ENCODE results near the gene CHST15.

Gene CHST15

DNA sequence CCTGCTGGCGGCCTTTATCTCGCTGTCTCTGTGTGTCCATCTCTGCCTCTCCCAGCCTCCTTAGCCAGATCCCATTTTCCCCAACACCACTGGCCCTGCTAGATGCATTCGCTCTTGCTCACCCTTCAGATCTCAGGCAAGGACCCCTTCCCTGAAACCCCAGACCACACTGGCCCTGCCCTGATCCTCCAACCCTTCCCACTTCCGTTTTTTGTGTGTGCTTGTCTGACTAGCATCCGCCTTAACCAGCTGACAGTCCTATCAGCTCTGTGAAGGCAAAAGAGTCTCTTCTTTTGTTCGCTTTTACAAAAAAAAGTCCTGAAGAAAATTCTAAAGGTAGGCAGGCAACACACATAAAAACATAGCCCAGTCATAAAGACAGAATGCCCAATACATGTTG, 28.7 kb downstream of the CHST15 start:
- no peak for DNase-seq (ENCODE audit: low spot score)

DNA sequence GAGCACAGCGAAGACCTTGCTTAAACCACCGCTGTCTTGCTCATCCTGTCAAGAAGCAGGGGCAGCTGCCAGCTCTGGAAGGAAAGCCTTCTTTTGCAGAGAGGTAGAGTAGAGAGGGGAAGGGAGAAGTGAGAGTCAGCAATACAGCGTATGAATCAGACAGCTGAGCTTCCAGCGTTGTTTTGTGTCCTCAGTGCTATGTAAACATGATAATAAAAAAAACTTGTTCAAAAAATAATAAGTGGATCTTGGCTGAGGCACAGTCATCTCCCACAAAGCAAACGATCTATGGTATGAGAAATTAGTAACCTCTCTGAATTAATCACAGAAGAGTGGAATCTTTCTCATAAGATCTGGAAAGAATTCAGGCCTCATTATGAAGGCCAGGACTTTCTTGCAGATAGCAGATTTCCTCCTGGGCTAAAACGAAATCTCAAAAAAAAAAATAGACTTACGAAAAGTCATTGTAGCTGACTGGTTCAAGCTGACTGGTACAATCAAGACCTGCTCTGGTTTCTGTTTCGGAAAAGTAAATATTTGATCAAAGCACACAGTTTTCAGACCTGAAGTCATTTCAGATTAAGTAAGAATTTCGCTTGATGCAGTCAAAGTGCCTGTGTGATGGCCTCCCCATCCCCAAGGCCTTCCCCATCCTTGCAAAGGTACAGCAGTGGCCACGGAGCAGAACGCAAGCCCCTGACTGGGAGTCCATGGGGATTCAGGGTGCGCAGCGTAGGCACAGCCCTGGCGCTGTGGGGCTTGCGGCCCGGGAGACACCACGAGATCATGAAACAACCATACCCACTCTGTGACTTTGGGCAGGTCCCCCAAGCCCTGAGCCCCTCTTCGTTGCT, 29.4 kb downstream of the CHST15 start:
- DNase-seq (ENCODE audit: low spot score) = no peak

DNA sequence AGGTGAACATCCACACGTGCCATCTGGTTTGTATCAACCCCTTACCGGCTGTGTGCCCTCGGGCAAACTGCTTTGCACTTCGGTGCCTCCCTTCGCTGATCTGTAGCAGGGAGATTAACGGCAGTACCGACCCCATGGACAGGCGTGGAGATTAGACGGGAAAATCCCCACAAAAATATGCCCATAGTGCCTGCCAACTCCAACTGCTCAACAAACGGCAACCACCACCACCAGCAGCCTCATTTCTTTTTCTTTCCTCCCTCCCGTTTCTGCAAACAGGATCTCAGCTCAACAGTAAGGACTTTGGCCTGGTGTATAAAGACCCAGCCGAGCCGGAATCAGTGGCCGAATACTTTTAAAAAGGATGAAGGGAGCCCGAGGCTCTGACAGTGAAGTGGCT, 31.0 kb downstream of the CHST15 start:
- DNase-seq (ENCODE audit: low spot score) = no peak

DNA sequence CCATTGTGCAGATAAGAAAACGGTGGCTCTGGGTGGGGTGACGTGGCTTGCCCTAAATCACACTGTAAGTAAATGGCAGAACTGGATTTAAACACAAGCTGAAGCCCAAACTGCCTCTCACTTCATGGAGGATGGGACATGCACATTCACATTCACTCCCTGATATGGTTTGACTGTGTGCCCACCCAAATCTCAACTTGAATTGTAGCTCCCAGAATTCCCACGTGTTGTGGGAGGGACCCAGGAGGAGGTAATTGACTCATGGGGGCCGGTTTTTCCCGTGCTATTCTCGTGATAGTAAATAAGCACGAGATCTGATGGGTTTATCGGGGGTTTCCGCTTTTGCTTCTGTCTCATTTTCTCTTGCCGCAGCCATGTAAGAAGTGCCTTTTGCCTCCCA, 32.4 kb downstream of the CHST15 start:
- DNase-seq (ENCODE audit: low spot score) = no peak

DNA sequence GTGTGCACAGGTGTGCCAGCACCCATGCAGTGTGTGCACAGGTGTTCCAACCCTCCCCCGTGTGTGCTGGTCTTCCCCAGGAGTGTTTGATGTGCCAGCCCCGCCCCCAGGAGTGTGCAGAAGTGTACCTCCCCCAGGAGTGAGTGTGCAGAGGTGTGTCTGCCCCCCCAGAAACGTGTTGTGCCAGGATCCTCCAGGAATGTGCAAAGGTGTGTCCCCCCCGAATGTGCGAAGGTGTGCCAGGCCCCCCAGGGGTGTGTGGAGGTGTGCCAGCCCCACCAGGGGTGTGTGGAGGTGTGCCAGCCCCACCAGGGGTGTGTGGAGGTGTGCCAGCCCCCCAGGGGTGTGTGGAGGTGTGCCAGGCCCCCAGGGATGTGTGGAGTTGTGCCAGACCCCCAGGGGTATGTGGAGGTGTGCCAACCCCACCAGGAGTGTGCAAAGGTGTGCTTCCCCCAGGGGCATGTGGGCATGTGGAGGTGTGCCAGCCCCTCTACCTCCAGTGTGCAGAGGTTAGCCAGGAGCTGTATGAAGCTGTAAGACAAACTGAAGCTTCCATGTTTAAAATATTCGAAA, 33.2 kb downstream of the CHST15 start:
- DNase-seq (ENCODE audit: low spot score) = no peak

DNA sequence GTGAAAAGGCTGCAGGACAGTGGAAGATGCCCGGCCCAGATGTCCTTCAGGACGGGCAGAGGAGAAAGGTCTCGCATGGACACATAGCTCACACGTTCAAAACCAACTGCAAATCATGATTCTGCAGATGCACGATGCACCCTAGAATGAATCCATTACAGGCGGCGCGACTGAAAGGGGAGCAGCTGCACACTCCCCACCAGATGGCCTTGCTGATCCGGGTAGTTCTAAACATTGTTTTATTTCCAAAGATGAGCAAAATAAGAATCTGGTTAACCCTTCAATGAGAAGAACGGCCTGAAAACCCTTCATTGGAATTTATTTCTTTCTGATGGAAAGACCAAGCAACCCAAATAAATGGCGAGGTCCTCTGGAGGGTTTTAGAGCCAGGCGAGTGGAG, 33.8 kb downstream of the CHST15 start:
- no peak for DNase-seq (ENCODE audit: low spot score)

DNA sequence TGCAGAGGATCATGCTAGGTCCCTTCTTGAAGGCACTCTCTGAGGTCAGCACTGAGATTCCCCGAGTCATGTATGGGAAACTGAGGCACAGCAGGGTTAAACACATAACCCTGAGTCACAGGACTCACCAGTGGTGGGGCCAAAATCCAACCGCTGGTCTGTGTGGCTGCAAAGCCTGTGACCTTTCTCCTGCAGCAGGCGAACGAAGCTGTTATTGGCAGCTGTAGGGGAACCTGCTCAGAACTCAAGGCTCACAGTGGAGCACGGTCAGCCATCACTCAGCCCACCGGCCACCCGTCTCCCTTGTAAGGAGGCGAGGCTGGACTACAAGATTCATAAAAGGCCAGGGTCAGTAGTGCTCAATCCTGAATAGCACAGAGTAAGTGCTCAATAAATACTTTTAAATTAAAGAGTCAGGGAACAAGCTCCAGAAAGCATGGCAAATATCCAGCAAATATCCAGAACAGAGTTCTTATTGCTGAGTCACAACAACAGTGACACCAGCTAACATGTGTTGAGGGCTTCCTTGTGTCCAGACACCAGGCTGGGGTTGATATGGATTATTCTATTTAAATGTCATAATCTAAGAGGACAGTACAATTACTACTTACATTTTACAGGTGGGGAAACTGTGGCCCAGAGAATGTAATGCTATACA, 34.9 kb downstream of the CHST15 start:
- DNase-seq (ENCODE audit: low spot score) = no peak

DNA sequence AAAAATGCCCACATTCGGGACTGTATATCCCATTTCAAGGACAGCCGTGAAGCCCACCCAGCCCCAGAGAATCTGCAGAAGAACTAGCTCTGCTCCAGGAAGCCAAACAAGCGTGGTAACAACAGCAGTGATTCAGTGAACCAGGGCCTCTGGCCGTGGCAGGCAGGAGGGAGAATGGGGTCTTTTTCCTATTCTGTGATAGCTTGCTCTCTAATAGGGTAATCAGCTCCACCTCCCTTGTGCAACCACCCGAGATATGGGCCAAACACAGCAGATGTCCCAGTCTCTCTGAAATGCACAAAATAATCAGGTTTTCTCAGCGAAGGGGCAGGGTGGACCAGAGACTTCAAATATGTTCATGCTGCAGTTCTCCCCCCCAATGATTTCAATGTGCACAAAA, 35.8 kb downstream of the CHST15 start:
- DNase-seq (ENCODE audit: low spot score) = no peak

DNA sequence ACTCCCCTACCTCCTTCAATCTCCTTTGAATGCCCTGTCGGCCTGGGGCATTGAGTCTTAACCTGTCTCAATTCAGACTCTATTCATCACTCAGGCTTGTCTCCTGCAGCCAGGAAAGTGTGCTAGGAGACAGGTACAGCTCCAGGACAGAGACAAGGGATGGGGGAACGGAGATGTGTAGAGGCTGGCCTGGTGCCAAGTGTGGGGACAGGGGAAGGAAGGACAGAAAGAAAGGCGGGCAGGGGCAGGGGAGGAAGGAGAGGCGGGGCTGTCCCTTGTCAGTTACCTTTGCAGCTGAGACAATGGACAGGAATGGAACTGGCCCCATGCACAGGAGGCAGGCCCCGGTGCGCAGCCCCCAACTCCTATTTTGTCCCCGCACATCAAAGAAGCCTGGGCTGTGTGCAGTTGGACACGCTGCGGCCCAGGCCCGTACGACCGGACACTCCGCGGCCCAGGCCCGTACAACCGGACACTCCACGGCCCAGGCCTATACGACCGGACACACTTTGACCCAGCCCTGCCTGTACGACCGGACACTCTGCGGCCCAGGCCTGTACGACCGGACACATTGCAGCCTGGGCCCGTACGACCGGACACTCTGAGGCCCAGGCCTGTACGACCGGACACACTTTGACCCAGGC, 36.9 kb downstream of the CHST15 start:
- no peak for DNase-seq (ENCODE audit: low spot score)

DNA sequence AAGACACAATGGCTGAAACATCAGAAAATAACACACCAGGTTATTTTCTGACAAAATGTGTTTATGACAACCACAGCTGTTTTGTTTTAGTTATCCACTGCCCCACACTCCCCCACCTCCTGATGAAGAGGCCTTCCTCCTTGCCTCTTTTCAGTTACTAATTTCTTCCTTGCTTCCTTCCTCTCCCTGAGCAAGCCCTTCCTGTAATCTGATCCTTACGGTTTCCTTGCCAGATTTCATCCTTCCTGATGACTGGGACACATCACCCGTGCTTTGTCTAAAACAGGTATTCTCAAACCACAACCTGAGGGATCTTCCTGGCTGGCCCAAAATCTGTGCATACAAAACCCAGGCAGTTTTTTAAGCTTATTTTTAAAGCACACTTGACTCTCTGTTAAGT, 39.4 kb downstream of the CHST15 start:
- DNase-seq (ENCODE audit: low spot score) = no peak

DNA sequence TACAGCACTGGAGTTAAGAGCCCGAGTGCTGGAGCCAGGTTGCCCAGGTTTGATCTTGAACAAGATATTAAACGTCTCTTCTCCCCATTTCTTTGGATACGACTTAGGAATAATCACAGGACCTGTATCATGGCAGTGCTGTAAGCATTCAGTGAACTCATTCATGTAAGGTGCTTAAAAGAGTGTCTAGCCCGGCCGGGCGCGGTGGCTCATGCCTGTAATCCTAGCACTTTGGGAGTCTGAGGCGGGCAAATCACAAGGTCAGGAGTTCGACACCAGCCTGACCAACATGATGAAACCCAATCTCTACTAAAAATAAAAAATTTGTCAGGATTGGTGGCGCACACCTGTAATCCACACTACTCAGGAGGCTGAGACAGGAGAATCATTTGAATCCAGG, 40.8 kb downstream of the CHST15 start:
- no peak for DNase-seq (ENCODE audit: low spot score)

DNA sequence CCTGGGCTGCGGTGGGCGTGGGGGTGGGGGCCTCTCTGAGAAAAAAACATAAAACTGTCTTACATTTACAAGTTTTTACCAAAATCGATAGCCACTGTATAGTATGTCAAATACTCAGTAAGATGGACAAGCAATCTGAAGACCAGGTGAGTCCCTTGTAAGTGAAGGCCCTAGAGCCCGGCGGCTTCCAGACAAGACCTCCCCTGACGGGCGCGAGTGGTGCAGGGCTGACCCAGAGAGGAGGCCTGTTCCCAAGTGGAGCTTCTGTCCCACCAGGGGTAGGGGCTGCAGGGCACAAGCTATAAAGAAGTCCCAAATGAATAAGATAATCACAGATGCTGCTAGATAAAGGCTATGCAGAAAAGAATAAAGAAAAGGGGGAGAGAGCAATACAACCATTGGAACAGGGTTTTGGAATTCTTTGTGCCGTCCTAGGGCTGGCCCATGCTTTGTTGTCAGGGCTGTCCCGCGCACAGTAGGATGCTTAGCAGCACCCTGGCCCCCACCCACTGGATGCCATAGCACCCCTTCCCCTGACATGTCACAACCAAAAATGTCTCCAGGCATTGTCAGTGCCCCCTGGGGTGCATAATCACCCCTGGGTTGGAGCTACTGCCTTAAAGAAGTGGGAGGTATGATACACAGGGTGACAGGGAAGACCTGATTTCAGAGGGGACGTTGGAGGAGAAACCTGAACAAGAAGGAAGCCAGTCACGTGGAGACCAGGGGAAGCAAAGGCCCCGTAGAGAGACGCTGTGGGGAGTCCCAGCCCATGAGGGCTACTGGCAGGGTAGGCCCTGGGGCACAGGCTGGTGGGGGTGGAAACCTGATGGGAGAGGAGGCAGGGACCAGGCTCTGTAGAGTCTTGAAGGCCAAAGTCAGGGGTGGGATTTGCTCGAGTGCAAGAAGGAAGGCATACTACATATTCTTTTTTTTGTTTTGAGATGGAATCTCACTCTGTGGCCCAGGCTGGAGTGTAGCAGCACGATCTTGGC, 43.1 kb downstream of the CHST15 start:
- no peak for DNase-seq (ENCODE audit: low spot score)

DNA sequence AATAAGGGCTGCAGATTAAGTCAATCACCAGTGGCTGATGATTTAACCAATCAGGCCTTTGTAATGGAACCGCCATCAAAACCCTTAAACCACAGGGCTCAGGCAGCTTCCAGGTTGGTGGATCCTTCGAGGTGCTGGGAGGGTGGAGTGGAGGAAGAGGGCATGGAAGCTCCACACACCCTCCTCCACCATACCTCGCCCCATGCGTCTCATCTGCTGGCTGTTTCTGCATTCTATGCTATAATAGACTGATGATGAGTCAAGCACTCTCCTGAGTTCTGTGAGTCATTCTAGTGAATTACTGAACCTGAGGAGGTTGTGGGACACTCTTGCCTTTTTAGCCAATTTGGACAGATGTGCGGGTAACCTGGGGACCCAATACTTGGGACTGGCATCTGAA, 43.9 kb downstream of the CHST15 start:
- DNase-seq (ENCODE audit: low spot score) = no peak

DNA sequence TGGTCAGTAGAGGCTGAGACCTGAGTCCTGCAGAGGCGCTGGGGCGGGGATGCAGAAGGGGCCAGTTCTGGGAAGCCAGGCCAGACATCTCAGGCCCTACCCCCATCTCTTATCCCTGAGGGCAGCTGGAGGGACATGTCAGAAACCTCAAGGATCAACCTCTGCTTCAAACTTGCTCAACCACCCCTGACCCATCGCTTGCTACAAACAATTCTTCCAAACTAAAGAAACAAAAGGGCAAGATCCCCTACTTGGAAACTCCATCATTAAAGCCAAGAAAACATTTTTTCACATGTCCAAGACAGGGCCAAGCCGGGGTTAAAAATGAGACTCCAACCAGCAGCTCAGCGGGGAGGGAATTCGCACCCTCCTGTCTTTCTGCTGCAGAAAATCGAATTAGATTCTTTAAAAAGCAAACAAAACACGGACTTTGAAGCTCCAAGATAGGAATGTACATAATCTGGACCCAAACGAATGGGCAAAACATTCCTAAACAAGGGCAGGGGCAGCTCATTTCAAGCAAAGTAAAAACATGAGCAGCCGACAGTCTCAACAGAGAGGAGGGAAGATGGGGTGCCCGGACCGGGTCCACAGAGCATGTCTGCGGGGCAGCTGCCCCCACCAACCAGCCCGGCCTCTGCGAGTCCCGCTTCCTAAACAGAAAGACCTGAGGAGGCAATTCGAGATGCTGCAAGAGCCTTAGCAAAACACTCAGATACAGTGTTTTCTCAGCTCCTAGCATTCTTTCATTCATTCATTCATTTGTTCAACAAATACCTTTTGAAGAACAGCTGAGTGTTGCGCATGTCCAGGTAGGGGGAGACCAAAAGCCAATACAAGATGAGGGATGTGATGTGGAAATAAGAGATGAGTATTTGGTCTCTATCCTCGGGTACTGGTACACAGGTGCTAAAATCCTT, 44.8 kb downstream of the CHST15 start:
- DNase-seq (ENCODE audit: low spot score) = no peak

DNA sequence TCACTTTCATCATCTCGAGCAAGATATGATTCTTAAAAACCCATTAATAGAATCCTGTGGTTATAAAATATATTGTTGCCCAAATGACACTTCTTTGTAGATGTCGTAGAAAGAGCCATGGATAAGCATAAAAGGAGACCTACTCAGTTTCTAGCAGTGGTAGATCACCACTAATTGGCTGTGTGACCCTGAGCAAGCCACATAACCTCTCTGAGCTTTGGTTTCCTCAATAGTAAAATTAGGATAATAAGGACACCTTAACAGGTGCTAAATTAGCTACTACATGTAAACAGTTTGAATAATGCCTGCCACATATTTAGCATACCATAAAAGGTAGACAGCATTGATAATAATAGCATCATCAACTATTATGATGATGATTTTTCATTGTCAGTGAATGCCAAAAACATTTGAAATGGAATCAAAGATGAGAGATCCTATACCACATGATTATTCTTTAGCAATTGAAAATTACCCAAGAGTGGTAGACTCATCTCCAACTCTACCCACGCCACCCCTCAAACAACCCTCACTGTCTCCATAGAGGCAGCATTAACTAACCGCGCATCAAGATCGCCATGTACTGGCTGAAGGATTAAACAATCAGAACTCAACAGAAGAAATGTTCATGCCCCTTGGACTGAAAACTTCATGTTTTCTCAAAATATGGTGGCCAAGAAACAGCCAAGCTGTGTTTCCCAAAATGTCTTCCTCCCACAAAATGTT, 45.8 kb downstream of the CHST15 start:
- no peak for DNase-seq (ENCODE audit: low spot score)

DNA sequence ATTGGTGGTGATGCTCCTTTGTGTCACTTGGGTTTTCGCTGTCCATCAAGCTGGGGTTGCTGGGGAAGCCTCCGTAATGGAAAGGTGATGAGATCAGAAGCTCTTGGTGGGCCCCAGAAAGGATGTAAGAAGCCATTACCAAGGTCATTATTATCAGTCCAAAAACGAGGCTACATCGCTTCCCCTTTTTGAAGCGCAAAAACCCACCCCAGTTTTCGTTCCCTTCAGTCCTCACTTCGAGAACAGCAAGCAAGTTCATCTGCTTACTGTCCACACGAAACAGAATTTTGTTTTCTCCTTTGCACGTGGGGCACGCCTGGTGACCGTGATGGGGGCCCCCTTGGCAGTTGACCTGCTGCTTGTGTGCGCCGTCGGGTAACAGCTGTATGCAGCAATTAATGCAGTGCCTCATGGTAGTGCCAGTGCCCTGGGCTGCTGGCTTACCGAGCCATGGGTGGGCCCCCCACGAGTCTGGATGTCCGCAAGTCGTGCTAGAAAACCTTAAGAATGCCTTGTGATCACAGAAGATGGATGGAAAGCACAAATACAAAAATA, 47.5 kb downstream of the CHST15 start:
- no peak for DNase-seq (ENCODE audit: low spot score)

DNA sequence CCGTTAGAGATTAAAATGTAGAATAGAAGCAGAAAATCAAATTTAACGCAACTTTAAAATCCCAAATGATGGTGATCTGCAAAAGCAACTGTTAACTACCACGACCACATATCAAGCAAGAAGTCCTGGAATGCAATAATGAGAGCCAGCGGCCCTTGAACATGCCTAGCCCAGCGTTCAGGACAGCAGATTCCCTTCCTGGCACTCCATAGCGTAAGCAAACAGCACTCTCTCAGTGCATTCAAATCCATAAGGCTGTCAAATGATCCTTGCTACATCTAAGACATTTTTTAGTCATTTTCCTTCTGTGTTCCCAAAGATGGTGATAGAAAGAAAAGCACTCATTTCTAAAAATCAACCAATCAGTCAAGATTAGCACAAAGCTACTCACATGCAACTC, 48.1 kb downstream of the CHST15 start:
- DNase-seq (ENCODE audit: low spot score) = no peak

DNA sequence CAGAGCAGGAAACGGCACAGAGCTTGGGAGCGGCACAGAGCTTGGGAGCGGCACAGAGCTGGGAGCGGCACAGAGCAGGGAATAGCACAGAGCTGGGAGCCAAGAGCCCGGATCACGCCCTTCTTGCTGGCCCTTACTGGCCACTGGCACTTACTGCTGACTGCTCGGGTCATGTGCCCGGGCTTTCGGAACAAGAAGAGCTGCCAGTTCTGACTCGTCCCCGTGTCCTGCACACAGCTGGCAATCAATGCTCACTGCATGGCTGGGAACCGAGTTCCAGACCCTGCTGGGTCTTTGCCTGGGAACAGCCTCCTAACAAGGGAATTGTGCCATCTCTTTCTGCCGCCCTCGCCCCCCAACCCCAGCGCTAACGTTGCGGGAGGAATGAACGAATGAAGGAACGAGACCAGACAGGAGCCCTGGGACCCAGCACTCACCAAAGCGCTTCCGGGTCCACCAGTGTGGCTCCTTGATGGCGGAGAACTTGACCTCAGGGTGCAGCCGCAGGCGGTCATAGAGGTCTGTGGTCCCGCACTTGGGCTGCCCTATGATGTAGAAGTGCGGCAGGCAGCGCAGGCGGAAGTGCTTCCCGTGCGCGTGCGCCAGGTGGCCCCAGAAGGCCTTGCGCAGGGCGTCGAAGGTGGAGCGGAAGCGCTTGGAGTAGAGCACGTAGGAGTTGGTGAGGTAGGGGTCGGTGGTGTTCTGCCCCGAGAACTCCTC, 49.1 kb downstream of the CHST15 start:
- no peak for DNase-seq (ENCODE audit: low spot score)
